Right renal cortex interstitium (tissue), 3 donors: ENCODE measurements around the gene GAS2L3. TPM values are rescaled to one million over a fixed set of nuclear protein-coding genes. Genes with fewer than 3 reads are reported as not detected.
A peak's percentile ranks its signal among the peaks of the same experiment; 100 is the strongest.
"Not testable (repeated sequence)": the region's sequence is repeated elsewhere in the genome, so short reads cannot be mapped to it uniquely, and the experiment has no call there.

Experiments used
- DNase-seq, 3 donors: peaks; one replicate each; pipeline ENCODE4 v3.0.0-alpha.2; 2013; ENCODE audit warnings: low read depth in 3 of 3, low spot score in 2 of 3
- polyA plus RNA-seq, 3 donors: library from polyadenylated mRNA; unstranded; fragments of 120-200 nt; gene quantifications; one replicate each; pipeline ENCODE4 v1.2.1, GENCODE V29; 2013; ENCODE audit not compliant: insufficient read length in 3 of 3

Gene GAS2L3
- 10 to 100 TPM; 18.3 to 20.1 (median 18.5) TPM for polyA plus RNA-seq

- DNase-seq, result peak; percentile 62 to 82 (median 71)
Observed at GRCh38 chr12:100573292-100574186, at the start of gene GAS2L3. Gene GAS2L3, plus strand, starts transcription at chr12:100573684. Its CDS starts 21,221 bp downstream, at chr12:100594905.

DNA sequence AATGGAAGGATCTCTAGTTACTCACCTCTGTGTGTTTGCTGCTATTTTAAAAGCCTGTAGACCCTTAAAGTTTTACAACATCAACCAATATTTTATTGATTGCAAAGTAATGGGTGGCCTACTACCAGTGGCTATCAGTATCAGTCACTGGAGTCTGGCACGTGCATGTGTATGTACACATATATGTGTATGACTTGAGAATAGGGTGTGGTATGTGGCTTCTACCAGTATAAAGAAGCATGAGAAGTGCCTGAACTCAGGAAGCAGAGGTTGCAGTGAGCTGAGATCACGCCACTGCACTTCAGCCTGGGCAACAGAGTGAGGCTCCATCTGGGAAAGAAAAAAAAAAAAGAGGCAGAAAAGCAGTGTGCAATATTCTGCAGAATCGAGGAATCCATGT is 45.5 kb upstream of the GAS2L3 start:
- DNase-seq, result no peak

GRCh38 chr12:100528471-100529127 is 44.9 kb upstream of the GAS2L3 start:
- no peak for DNase-seq

- no peak for DNase-seq
Observed at GRCh38 chr12:100529756-100530350, 43.6 kb upstream of the GAS2L3 start.

DNA sequence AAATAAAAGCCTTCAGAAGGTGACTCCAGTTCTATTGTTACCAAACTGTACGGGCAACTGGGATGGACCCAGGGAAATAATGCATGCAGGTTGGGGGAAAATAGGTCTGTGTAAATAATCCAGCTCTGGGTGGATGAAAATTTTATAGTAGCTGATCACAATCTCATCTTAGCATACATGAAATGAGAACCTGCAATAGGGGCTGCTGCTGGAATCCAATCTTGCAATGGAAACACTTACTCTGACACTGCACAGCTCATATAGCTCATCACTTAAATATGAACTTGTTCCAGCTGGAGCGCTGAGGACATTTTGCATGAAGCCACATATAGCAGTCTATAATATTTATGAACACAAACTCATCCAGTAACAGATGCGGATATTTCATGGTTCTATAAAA is 40.1 kb upstream of the GAS2L3 start:
- no peak for DNase-seq

DNA sequence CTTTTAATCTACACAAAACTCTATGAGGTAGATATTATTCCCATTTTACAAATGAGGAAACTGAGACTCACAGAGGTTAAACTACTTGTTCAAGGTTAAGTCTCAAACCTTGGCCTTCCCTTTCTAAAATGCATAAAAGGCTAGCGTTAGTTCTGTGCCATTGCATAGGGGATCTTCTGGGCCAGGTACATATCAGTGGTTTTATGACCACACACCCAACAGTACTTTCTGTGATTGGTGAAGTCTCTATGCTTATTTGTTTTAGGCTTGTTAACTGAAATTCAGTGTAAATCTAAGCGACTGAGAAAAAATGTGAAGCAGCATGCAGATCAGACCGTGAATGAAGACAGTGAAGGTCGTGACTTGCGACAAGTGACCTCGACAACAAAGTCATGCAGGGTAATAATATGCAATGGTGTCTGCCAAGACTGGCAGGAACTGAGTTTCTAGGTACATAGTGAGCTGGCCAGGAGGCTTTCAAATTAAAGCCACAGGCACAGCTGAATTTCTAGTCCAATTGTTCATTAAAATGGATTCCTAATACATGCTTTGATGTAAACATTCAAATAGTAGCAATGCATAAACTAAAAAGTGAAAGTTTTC is 38.8 kb upstream of the GAS2L3 start:
- no peak for DNase-seq

DNA sequence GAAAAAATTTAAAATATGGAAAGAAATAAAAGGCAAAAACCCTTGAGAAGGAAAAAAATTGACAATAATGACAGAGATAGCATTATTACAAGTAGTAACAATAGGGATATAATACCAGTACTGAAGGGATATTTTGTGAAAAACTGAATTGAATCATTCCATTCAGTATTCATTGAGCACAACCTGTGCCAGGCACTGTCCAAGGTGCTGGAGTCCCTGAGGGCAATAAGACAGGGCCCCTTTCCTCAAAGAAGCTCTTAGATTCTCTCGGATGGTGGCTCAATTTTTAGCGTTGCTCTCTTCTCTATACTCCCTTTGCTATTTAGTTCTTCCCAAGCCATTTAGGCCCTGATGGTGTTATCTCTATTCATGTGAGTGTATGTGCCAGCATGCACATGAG is 34.3 kb upstream of the GAS2L3 start:
- peak in 2 of 3 donors; percentile 18 to 23 for DNase-seq

DNA sequence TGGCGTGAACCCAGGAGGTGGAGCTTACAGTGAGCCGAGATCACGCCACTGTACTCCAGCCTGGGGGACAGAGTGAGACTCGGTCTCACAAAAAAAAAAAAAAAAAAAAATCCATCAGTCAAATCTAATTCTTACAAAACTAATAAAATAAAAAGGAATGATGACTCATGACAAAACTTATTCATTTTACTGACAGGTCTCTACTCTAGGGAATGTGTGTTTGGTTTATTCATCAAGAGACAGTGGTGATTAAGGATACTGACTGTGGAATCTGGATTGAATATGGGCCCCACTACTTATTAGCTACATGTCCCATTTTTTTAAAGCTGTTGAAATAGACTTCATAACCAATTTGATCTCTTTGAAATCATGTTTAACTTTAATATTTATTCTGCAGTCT is 29.3 kb upstream of the GAS2L3 start:
- no peak for DNase-seq

- no peak for DNase-seq
Observed at GRCh38 chr12:100545092-100545491, 28.4 kb upstream of the GAS2L3 start.

- no peak for DNase-seq
Observed at GRCh38 chr12:100553936-100554335, 19.5 kb upstream of the GAS2L3 start.

DNA sequence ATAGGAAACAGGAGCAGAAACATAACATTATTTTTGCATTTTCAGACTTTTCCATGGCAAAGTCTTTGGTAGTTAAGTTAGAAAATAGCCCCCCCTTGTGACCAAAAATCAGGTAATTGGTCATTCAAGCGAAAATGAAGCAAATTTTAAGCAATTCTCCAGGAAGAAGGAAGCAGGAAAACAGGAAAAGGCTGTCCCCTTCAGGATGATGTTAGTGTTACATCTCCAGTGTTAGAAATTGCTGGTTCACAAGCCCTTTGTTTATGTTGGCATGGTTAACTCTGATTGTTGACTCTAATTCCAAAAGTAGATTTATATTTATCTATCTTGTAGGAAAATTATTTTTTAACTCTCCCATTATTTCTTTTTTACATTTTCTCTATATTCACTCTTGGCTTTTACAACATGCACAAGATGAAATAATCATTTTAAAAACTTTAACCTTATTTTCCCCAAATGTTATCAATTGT is 18.8 kb upstream of the GAS2L3 start:
- DNase-seq, result peak; percentile 77 to 80 (median 79)

- no peak for DNase-seq
Observed at GRCh38 chr12:100555722-100556121, 17.8 kb upstream of the GAS2L3 start.

- no peak for DNase-seq
Observed at GRCh38 chr12:100557357-100557756, 16.1 kb upstream of the GAS2L3 start.

- not testable (repeated sequence) for DNase-seq
Observed at GRCh38 chr12:100559261-100559660, 14.2 kb upstream of the GAS2L3 start.

- no peak for DNase-seq
Observed at GRCh38 chr12:100564090-100564489, 9.4 kb upstream of the GAS2L3 start.

DNA sequence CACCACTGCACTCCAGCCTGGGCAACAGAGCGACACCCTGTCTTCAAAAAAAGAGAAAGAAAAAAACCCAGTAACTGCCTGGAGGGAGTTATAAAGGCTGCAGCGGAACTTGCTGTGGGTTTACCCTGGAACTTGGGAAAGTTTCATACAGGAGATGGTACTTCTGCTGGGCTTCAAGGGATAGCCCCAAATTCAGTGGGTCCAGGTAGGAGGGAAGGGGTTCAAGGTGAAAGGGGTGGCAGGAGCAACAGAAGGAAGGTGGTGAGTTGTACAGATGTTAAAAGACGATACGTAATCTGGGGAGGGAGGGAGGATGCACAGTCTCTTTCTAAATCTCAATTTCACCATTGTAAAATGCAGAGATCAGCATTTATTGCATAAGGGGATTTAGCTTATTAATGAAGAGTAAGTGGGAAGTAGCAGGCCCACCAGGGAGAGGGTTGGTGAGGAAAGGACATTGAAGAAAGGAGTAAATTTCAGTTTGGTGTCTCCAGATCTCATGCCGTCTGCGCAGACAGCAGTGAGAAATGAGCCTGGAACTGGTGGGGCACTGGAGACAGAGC is 8.5 kb upstream of the GAS2L3 start:
- no peak for DNase-seq

GRCh38 chr12:100565987-100566545 is 7.4 kb upstream of the GAS2L3 start:
- DNase-seq, result no peak

DNA sequence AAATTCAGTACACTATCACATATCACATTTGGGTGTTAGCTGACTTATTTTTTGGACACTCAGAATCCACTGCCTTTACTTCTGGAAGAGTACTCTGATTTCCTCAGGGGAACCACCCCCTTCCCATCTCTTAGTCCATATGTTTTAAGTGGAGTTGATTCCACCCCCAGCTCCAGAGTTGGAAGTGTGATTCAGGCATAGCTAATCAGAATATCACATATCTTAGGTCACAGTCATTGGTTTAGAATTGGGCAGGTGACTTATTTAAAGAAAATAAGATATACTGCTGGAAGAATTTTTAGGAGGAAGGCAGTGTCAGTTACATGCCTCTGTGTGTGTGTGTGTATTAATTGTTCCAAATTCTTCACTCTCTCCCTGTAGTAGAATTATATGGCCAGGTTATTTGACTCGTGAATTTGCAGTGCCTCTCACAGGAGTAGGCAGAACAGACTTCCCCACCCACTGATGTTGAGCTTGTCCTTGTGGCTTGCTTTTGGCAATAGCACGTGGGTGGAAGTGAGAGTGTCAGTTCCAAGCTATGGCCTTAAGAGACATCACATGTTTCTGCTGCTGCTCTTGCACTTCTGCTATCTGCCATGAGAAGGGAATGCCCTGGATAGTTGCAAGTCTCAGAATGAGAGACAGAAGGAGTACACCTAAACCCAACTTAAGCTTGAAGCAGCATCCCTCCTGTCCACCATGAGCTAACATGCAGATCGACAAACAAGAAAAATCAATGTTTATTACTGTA is 6.4 kb upstream of the GAS2L3 start:
- no peak for DNase-seq

DNA sequence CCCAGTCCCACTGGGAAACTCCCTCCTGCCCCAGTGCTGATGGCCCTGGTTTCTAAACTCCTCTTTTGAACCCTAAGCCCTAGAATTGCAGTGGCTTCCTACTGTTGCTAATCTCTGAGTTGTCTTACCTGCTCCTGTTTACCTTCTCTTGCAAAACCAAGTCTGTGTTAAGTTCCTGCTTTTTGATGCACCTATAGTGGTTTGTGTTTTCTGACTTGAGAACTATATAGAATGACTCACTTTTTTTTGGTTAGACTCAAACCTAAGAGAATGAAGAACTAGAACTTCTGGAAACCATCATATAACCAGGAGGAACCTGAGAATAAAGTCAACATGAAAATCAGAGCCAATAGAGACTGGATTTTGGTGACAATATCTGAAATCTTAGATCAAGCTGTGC is 5.5 kb upstream of the GAS2L3 start:
- no peak for DNase-seq

DNA sequence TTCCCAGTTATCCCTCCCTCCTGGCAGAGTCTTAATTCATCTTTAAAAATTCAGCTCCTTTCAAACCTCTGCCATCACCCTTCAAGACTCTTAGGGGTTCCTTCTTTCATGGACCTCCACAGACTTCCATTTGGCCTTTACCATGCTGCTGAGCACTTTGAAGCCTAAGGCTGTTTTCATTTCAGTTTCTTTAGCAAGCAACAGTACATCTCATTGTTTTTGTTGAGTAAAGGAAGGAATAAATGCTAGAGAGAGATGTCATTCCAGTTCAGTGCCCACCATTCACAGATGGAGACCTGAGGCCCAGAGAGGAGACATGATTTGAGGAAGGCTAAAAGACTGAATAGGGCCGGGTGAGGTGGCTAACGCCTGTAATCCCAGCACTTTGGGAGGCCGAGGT is 1.3 kb upstream of the GAS2L3 start:
- no peak for DNase-seq
